Subcutaneous adipose tissue (tissue), 4 donors: ENCODE results near the gene PIEZO2. TPM values are rescaled to one million over a fixed set of nuclear protein-coding genes. Genes with fewer than 3 reads are reported as not detected.

Experiments used
- total RNA-seq, 4 donors: library from RNA; depleted of rRNA; stranded (reverse); fragments of >200 nt; gene quantifications; one replicate each; pipeline ENCODE4 v1.1.0, GENCODE V29; 2016
- TF ChIP-seq, protein P1 (sequence below): fragments of 450-650 bp; IDR thresholded peaks from one replicate; pipeline ENCODE4 v1.5.1; 2016; ENCODE audit warnings: low read depth, mild to moderate bottlenecking, control low read depth, antibody characterized with exemption, moderate library complexity

The PIEZO2 gene
- total RNA-seq, 4 donors from 2014 or later, result 0.85 to 2.2 (median 1.1) TPM

DNA sequence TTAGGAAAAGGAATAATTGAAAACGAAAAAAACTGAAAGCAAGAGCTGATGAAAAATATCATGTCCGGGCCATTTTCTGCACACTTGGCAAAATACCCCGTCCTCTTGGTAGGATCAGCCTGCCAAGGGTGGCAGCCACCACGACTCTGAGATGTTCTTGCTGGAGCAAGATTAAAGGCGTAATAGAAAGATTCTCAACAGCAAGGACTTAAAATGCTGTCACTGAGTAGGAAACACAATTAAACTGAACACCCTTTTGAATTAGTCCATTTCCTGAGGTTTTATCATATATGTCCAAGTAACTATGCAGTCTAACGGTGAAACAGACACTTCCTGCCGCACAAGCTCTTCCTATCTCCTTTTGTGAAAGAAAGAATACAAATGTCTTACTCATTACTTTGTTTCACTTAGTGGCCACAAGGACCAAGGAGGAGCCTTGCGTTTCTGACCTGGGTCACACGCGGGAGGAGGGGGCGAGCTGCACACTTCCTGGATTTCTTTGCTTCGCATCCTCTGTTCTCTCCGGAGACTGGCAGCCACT, 222.7 kb downstream of the PIEZO2 start:
- TF ChIP-seq, protein P1, sequence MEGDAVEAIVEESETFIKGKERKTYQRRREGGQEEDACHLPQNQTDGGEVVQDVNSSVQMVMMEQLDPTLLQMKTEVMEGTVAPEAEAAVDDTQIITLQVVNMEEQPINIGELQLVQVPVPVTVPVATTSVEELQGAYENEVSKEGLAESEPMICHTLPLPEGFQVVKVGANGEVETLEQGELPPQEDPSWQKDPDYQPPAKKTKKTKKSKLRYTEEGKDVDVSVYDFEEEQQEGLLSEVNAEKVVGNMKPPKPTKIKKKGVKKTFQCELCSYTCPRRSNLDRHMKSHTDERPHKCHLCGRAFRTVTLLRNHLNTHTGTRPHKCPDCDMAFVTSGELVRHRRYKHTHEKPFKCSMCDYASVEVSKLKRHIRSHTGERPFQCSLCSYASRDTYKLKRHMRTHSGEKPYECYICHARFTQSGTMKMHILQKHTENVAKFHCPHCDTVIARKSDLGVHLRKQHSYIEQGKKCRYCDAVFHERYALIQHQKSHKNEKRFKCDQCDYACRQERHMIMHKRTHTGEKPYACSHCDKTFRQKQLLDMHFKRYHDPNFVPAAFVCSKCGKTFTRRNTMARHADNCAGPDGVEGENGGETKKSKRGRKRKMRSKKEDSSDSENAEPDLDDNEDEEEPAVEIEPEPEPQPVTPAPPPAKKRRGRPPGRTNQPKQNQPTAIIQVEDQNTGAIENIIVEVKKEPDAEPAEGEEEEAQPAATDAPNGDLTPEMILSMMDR, result no peak

GRCh38 chr18:10924290-10924689, 225.1 kb downstream of the PIEZO2 start:
- TF ChIP-seq, protein P1, result no peak

GRCh38 chr18:10923551-10924070, 225.8 kb downstream of the PIEZO2 start:
- TF ChIP-seq, protein P1, result no peak

DNA sequence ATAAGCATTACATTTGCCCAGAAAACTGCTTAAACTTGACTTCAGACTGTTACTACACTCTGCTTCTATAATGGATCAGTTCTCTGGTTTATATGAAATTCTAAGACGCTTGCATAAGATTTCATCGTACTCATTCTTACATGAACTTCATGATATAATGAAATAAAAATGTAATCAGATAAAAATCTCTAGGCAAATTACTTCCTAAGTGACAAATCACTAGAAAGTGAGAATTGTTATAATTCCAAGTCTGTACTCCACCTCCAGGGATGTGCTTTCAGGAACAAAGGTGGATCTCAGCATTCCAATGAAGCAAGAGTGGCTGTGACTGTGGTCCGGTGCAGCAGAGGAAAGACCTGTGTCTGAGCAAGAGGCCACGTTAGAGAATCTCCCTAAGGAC, 226.2 kb downstream of the PIEZO2 start:
- TF ChIP-seq, protein P1, result no peak

- TF ChIP-seq, protein P1, result no peak
These were observed 229.5 kb downstream of the PIEZO2 start for GRCh38 chr18:10919851-10920250.

GRCh38 chr18:10916865-10917264, 232.5 kb downstream of the PIEZO2 start:
- TF ChIP-seq, protein P1, result no peak

GRCh38 chr18:10916387-10916786, 233.0 kb downstream of the PIEZO2 start:
- TF ChIP-seq, protein P1, result no peak
